Measurements from ENCODE around the gene TMOD4.

DNA sequence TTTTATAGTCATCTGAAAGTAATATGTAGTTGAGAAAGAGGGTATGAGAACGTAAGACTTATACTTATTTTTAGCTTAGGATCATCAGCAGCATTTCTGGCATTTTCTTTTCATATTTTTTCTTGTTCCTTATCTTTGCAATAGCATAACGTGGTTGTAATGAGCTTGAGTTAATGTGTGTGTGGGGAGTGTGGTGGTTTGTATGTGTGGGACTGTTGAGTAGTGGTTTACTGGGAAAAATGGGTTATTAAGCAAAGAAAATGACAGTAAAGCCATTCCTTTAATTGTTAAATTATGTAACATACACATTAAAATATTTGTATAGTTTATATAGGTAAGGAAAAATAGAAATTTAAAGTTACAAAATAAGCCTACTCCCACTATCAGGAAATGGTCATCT, 37.8 kb upstream of the TMOD4 start:
- TF ChIP-seq E2F1 (CRISPR knock-in tag; IDR thresholded peaks at IDR 0.05): no peak
- TF ChIP-seq, protein P1, sequence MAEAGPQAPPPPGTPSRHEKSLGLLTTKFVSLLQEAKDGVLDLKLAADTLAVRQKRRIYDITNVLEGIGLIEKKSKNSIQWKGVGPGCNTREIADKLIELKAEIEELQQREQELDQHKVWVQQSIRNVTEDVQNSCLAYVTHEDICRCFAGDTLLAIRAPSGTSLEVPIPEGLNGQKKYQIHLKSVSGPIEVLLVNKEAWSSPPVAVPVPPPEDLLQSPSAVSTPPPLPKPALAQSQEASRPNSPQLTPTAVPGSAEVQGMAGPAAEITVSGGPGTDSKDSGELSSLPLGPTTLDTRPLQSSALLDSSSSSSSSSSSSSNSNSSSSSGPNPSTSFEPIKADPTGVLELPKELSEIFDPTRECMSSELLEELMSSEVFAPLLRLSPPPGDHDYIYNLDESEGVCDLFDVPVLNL (CRISPR knock-in tag; IDR thresholded peaks at IDR 0.05; ENCODE audit: borderline replicate concordance, low read depth): no peak
- no peak for TF ChIP-seq SP1 (CRISPR knock-in tag; conservative IDR thresholded peaks at IDR 0.05)
- no peak for TF ChIP-seq ELF4 (CRISPR knock-in tag; IDR thresholded peaks at IDR 0.05; ENCODE audit: low read depth)
- no peak for TF ChIP-seq ATF2 (CRISPR knock-in tag; IDR thresholded peaks at IDR 0.05; ENCODE audit: borderline replicate concordance, low read depth)
- no peak for TF ChIP-seq CTCF (IDR thresholded peaks at IDR 0.05)
